Measurements from ENCODE around the gene ABCC10.
"Not testable (repeated sequence)": the region's sequence is repeated elsewhere in the genome, so short reads cannot be mapped to it uniquely, and the experiment has no call there.

Gene ABCC10

GRCh38 chr6:43498291-43498690, 71.0 kb downstream of the ABCC10 start:
- not testable (repeated sequence) for DNase-seq

DNA sequence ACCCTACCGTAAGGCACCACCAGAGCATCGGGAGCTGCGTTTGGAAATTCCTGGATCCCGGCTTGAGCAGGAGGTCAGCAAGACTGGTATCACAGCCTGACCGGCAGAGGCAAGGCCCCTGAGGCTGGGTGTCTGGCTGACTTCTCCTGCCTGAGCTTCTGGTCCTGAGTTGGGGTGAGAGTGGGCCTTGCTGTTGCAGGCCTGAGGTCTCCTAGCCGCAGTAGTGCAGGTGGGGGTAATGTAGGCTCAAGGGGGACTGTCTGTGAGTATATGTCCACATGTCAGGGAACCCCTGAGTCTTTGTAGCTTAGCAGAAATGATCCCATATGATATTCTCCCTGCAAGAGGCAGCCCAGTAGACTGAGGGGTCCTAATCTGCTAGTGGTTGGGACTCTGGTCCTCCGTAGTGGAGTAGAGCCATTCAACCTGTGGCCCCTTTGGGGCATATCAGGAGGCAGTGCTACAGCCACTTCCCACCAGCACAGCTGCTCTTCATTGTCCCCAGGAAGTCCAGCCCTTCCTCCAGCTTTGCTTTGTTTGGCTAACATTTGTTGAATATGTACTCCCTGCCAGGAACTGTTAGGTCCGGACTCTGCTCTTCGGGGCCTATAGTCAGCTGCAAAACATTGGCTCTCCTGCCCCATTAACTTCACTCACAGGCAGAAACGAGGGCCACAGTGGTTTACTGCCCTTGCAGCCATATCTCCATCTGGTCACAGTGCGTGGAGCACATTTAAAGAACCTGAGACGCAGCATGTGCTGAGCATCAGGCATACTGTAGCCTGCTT, 71.9 kb downstream of the ABCC10 start:
- no peak for DNase-seq

Measured in NCI-H748 treated with DMSO at 0.1 percent for 48 hours (cell line).